ENCODE results near the gene WNT7A. TPM values are rescaled to one million over a fixed set of nuclear protein-coding genes. Genes with fewer than 3 reads are reported as not detected.

WNT7A gene
- total RNA-seq, 8 experiments from 2014 or later: 0.09 to 14.1 (median 7.6) TPM

GRCh38 chr3:13894096-13894806, 14.4 kb upstream of the WNT7A start:
- no peak overlapping the region for H3K4me3 ChIP-seq
- H3K4me1 ChIP-seq (replicated peaks in 1 of 2): peaks cover 4 to 13% of the 10 kb centered on the region in 2 donors
- ATAC-seq (replicated peaks in 6 of 8): no peak
- WGBS, 10 experiments: 0 to 100% (median 79%) methylated on average over 1 to 9 of the region's 13 CpGs; no CpG with 5 or more reads in 1 of the 10 experiments
- no peak overlapping the region for H3K27ac ChIP-seq
- in situ Hi-C loops (cut with MboI; ENCODE audit: low pct_unique_long_range_greater_than_20kb in 2 of 9, low sequenced_read_pairs in 9 of 9, unreplicated experiment in 9 of 9): loop anchor here in 7 of 9 experiments (10.0 to 25.0 kb wide), 4 partner anchors 232 to 571 kb away; partner anchors contain the start of gene HDAC11 (in 4 of the 7)

GRCh38 chr3:13892304-13892703, 12.4 kb upstream of the WNT7A start:
- in situ Hi-C loops (cut with MboI; ENCODE audit: low pct_unique_long_range_greater_than_20kb in 2 of 9, low sequenced_read_pairs in 9 of 9, unreplicated experiment in 9 of 9): loop anchor here in 7 of 9 experiments (10.0 to 25.0 kb wide), 4 partner anchors 230 to 572 kb away; partner anchors contain the start of gene HDAC11 (in 4 of the 7)
- Histone ChIP-seq H3K4me3 (no peak overlapping the region), H3K4me1 (replicated peaks in 1 of 2) (peaks cover 4 to 9% of the 10 kb centered on the region in 2 donors), H3K27ac (no peak overlapping the region)
- WGBS, 10 experiments: 0 to 100% (median 86%) methylated on average over 1 to 2 of the region's 2 CpGs; no CpG with 5 or more reads in 3 of the 10 experiments
- ATAC-seq (replicated peaks in 6 of 8): no peak

DNA sequence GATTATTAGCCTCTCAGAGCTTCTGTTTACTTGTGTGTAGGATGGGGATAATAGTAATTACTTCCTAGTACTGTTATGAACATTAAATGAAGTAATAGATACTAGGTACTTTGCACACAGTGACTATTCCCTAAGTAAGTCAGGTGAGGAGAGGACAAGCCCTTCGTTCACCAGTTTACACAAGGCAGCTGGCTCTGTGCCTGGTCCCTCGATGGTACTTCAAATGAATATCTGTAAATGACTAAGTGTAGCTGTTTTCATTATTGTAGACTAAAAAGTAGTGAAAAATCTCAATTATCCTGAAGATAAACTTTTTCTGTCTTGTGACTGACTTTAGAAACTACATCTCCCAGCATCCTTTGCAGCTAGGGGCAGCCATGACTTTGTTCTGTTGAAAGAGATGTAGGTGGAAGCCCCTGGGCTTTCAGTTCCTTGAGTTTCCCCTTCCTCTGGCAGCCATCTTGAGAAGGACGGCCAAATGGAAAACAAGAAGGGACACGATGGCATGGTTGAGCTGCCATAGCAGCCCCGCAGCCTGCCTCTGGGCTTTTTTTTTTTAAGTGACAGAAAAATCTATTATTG, 11.7 kb upstream of the WNT7A start:
- no peak for ATAC-seq (replicated peaks in 6 of 8)
- in situ Hi-C loops (cut with MboI; ENCODE audit: low pct_unique_long_range_greater_than_20kb in 2 of 9, low sequenced_read_pairs in 9 of 9, unreplicated experiment in 9 of 9): loop anchor here in 7 of 9 experiments (10.0 to 25.0 kb wide), 4 partner anchors 229 to 573 kb away; partner anchors contain the start of gene HDAC11 (in 4 of the 7)
- peaks cover 4 to 7% of the 10 kb centered on the region in 2 donors for H3K4me1 ChIP-seq (replicated peaks in 1 of 2)
- 36 to 80% (median 69%) methylated on average over 1 to 5 of the region's 5 CpGs; no CpG with 5 or more reads in 1 of the 10 experiments for WGBS, 10 experiments
- no peak overlapping the region for H3K4me3 ChIP-seq
- peak overlapping the region in 1 of 2 donors; percentile 10 for H3K27ac ChIP-seq

- in situ Hi-C loops (cut with MboI; ENCODE audit: low pct_unique_long_range_greater_than_20kb in 2 of 9, low sequenced_read_pairs in 9 of 9, unreplicated experiment in 9 of 9): loop anchor here in 7 of 9 experiments (10.0 to 25.0 kb wide), 4 partner anchors 229 to 574 kb away; partner anchors contain the start of gene HDAC11 (in 4 of the 7)
- ATAC-seq (replicated peaks in 6 of 8): no peak
Observed at GRCh38 chr3:13891017-13891392, 11.1 kb upstream of the WNT7A start.

DNA sequence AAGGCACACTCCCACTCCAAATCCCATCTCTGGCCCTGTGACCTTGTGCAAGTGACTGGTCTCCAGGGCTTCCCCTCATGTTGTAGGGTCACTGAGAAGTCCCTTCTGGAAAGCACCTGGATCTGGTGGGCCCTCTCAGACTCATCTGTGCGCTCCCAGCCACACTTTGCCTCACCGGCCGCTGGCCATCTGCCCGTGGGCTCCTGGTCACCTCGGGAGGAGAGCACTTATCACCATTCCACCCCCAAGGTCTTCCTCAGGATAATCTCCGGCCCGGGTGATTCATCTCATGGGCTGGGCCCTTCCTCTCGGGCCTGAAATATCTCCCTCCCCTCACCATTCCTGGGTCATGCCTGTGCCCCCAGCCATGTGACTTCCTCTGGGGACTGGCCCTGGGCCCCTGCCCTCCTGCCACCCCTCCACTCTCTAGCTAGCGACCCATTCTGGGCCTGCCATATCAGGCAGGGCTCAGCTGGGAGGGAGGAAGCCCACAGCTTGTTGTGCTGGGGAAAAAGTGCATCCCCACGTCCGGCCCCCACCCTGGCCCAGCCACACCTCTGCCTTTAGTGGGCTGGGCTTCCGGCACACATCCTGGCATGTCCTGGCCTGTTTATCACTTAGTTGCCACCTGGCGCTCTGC, 10.6 kb upstream of the WNT7A start:
- Histone ChIP-seq H3K4me1 (replicated peaks in 1 of 2) (peaks cover 0 to 2% of the 10 kb centered on the region in 2 donors), H3K4me3 (no peak overlapping the region), H3K27ac (no peak overlapping the region)
- in situ Hi-C loops (cut with MboI; ENCODE audit: low pct_unique_long_range_greater_than_20kb in 2 of 9, low sequenced_read_pairs in 9 of 9, unreplicated experiment in 9 of 9): loop anchor here in 7 of 9 experiments (10.0 to 25.0 kb wide), 4 partner anchors 228 to 574 kb away; partner anchors contain the start of gene HDAC11 (in 4 of the 7)
- WGBS, 10 experiments: 40 to 87% (median 73%) methylated on average over 2 to 5 of the region's 13 CpGs; no CpG with 5 or more reads in 6 of the 10 experiments
- peak in 1 of 8 experiments; percentile 8 for ATAC-seq (replicated peaks in 6 of 8)

More at GRCh38 chr3:13891017-13891392, 11.1 kb upstream of the WNT7A start:
- Histone ChIP-seq H3K4me1 (replicated peaks in 1 of 2) (peaks cover 0 to 2% of the 10 kb centered on the region in 2 donors), H3K27ac (no peak overlapping the region), H3K4me3 (no peak overlapping the region)

DNA sequence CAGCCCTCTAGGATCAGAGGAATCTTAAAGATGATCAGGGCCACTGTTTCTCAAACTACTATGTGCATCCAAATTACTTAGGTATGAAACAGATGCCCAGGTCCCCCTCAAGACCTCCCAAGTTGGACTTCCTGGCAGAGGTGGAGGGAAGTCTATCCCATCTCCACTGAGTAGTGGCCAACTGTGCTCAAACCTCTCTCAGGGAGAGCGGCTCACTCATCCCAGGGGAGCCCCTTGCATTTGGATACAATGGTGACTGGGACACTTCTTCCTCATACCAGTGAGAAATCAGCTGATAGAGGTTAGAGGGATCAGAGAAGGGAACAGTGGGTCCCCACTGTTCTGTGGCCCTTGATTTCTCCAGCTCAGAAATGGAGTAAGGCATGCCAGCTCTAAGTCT, 8.7 kb upstream of the WNT7A start:
- in situ Hi-C loops (cut with MboI; ENCODE audit: low pct_unique_long_range_greater_than_20kb in 2 of 9, low sequenced_read_pairs in 9 of 9, unreplicated experiment in 9 of 9): loop anchor here in 8 of 9 experiments (10.0 to 25.0 kb wide), 5 partner anchors 224 to 574 kb away; partner anchors contain the start of gene HDAC11 (in 4 of the 8)

GRCh38 chr3:13887495-13888300, 7.8 kb upstream of the WNT7A start:
- Histone ChIP-seq H3K27ac (no peak overlapping the region), H3K4me3 (no peak overlapping the region), H3K4me1 (replicated peaks in 1 of 2) (peaks cover 0 to 2% of the 10 kb centered on the region in 2 donors)
- peak in 3 of 8 experiments; percentile 50 to 72 (median 66) for ATAC-seq (replicated peaks in 6 of 8)
- 4 to 100% (median 61%) methylated on average over 1 to 4 of the region's 6 CpGs; no CpG with 5 or more reads in 2 of the 10 experiments for WGBS, 10 experiments
- in situ Hi-C loops (cut with MboI; ENCODE audit: low pct_unique_long_range_greater_than_20kb in 2 of 9, low sequenced_read_pairs in 9 of 9, unreplicated experiment in 9 of 9): loop anchor here in 8 of 9 experiments (10.0 to 25.0 kb wide), 5 partner anchors 223 to 575 kb away; partner anchors contain the start of gene HDAC11 (in 4 of the 8)

More for the DNA sequence above, 8.7 kb upstream of the WNT7A start:
- 80 to 100% (median 80%) methylated on average over 1 of the region's 1 CpG; no CpG with 5 or more reads in 7 of the 10 experiments for WGBS, 10 experiments
- ATAC-seq (replicated peaks in 6 of 8): no peak
- H3K4me3 ChIP-seq: no peak overlapping the region
- no peak overlapping the region for H3K27ac ChIP-seq
- peaks cover 0 to 2% of the 10 kb centered on the region in 2 donors for H3K4me1 ChIP-seq (replicated peaks in 1 of 2)

- ATAC-seq (replicated peaks in 6 of 8): no peak
Observed at GRCh38 chr3:13886593-13887129, 6.8 kb upstream of the WNT7A start.

DNA sequence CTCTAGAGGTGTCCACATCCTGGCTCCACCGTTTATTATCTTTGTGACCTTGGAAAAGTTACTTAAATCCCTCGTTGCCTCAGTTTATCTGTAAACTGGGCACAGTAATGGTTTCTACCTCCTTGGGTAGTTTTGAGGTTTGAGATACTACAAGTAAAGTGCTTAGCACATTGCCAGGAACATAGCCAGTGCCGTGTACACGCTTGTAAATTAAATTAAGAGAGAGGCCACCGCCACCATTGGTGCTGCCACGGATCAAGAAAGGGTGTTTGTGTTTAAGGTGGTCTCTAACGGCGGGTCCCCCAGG, 5.8 kb upstream of the WNT7A start:
- H3K27ac ChIP-seq: no peak overlapping the region
- ATAC-seq (replicated peaks in 6 of 8): no peak
- in situ Hi-C loops (cut with MboI; ENCODE audit: low pct_unique_long_range_greater_than_20kb in 2 of 9, low sequenced_read_pairs in 9 of 9, unreplicated experiment in 9 of 9): loop anchor here in 8 of 9 experiments (10.0 to 25.0 kb wide), 5 partner anchors 221 to 577 kb away; partner anchors contain the start of gene HDAC11 (in 4 of the 8)
- WGBS, 10 experiments: 0 to 68% (median 26%) methylated on average over 1 to 6 of the region's 8 CpGs; no CpG with 5 or more reads in 4 of the 10 experiments
- H3K4me3 ChIP-seq: no peak overlapping the region
- no peaks in the 10 kb centered on the region for H3K4me1 ChIP-seq (replicated peaks in 1 of 2)

More at GRCh38 chr3:13886593-13887129, 6.8 kb upstream of the WNT7A start:
- H3K4me1 ChIP-seq (replicated peaks in 1 of 2): no peaks in the 10 kb centered on the region
- WGBS, 10 experiments: 0 to 82% (median 34%) methylated on average over 1 to 3 of the region's 4 CpGs; no CpG with 5 or more reads in 4 of the 10 experiments
- H3K4me3 ChIP-seq: no peak overlapping the region
- in situ Hi-C loops (cut with MboI; ENCODE audit: low pct_unique_long_range_greater_than_20kb in 2 of 9, low sequenced_read_pairs in 9 of 9, unreplicated experiment in 9 of 9): loop anchor here in 8 of 9 experiments (10.0 to 25.0 kb wide), 5 partner anchors 222 to 576 kb away; partner anchors contain the start of gene HDAC11 (in 4 of the 8)
- H3K27ac ChIP-seq: no peak overlapping the region

- no peaks in the 10 kb centered on the region for H3K4me1 ChIP-seq (replicated peaks in 1 of 2)
- WGBS, 10 experiments: 0 to 59% (median 25%) methylated on average over 1 to 7 of the region's 7 CpGs; no CpG with 5 or more reads in 3 of the 10 experiments
- H3K4me3 ChIP-seq: no peak overlapping the region
- in situ Hi-C loops (cut with MboI; ENCODE audit: low pct_unique_long_range_greater_than_20kb in 2 of 9, low sequenced_read_pairs in 9 of 9, unreplicated experiment in 9 of 9): loop anchor here (5.0 to 25.0 kb wide), 7 partner anchors 220 to 577 kb away; partner anchors contain the start of gene HDAC11 (in 4 of the 9)
- ATAC-seq (replicated peaks in 6 of 8): peak in 2 of 8 experiments; percentile 9 to 47
- H3K27ac ChIP-seq: no peak overlapping the region
Observed at GRCh38 chr3:13884851-13885703, 5.2 kb upstream of the WNT7A start.

GRCh38 chr3:13883681-13884080, 3.8 kb upstream of the WNT7A start:
- Histone ChIP-seq H3K4me3 (no peak overlapping the region), H3K4me1 (replicated peaks in 1 of 2) (no peaks in the 10 kb centered on the region), H3K27ac (no peak overlapping the region)
- in situ Hi-C loops (cut with MboI; ENCODE audit: low pct_unique_long_range_greater_than_20kb in 2 of 9, low sequenced_read_pairs in 9 of 9, unreplicated experiment in 9 of 9): loop anchor here (5.0 to 25.0 kb wide), 7 partner anchors 219 to 579 kb away; partner anchors contain the start of gene HDAC11 (in 4 of the 9)
- ATAC-seq (replicated peaks in 6 of 8): no peak
- 0 to 80% (median 30%) methylated on average over 1 to 2 of the region's 2 CpGs; no CpG with 5 or more reads in 2 of the 10 experiments for WGBS, 10 experiments
